ENCODE results near the gene ICOS.

DNA sequence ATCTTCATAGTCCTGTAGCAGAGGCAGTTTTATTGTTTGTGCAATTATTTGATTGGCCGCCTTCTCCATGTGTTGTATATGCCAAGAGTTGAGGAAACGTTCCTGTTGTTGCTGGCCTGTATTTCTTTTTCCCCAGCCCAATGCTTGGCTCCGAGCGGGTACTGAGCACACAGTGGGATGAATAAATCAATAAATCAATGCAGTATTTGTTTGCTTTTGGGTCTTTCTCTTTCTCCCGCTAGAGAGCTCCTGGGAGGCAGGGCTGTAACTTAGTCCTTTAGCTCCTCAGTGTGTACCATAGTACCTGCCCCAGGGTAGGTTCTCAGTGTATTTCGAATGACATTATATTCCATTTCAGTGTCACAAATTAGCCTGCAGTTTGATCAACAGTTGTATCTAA, 71.8 kb downstream of the ICOS start:
- TF ChIP-seq, protein P1, sequence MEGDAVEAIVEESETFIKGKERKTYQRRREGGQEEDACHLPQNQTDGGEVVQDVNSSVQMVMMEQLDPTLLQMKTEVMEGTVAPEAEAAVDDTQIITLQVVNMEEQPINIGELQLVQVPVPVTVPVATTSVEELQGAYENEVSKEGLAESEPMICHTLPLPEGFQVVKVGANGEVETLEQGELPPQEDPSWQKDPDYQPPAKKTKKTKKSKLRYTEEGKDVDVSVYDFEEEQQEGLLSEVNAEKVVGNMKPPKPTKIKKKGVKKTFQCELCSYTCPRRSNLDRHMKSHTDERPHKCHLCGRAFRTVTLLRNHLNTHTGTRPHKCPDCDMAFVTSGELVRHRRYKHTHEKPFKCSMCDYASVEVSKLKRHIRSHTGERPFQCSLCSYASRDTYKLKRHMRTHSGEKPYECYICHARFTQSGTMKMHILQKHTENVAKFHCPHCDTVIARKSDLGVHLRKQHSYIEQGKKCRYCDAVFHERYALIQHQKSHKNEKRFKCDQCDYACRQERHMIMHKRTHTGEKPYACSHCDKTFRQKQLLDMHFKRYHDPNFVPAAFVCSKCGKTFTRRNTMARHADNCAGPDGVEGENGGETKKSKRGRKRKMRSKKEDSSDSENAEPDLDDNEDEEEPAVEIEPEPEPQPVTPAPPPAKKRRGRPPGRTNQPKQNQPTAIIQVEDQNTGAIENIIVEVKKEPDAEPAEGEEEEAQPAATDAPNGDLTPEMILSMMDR (IDR thresholded peaks at IDR 0.05), result no peak
- no peak for TF ChIP-seq POLR2A (IDR thresholded peaks at IDR 0.05)
